Renal cortex interstitium (tissue), 15 donors: Measurements from ENCODE around the gene CHRM2. TPM values are rescaled to one million over a fixed set of nuclear protein-coding genes. Genes with fewer than 3 reads are reported as not detected.
A peak's percentile ranks its signal among the peaks of the same experiment; 100 is the strongest.
"Not testable (repeated sequence)": the region's sequence is repeated elsewhere in the genome, so short reads cannot be mapped to it uniquely, and the experiment has no call there.

ENCODE experiments used
- DNase-seq, 11 donors: peaks; one replicate each; pipeline ENCODE4 v3.0.0-alpha.2; 2013; ENCODE audit warnings: low read depth in 9 of 11, low spot score in 4 of 11; ENCODE audit errors: extremely low read depth in 1 of 11
- long read RNA-seq, 16 experiments: transcript quantifications; one replicate each; lab custom pipeline, GENCODE V29; 2026
- polyA plus RNA-seq, 3 donors: library from polyadenylated mRNA; unstranded; fragments of 120-200 nt; gene quantifications; one replicate each; pipeline ENCODE4 v1.2.1, GENCODE V29; 2013; ENCODE audit not compliant: insufficient read length in 3 of 3

CHRM2 gene
- 1 to 10 TPM; 2.2 to 2.9 (median 2.5) TPM for polyA plus RNA-seq
- long read RNA-seq, donor 1: 0 reads
- long read RNA-seq, donor 2: 0 reads
- long read RNA-seq, donor 3: 0 reads
- long read RNA-seq, donor 4: 0 reads
- long read RNA-seq, donor 5: 0 reads
- long read RNA-seq, donor 6: 0 reads
- long read RNA-seq, donor 7: 0 reads
- long read RNA-seq, donor 8: 0 reads
- long read RNA-seq, donor 9: 0 reads
- long read RNA-seq, donor 10: 0 reads
- long read RNA-seq, donor 11: 0 reads
- long read RNA-seq, donor 12: 0 reads
- long read RNA-seq, donor 13: 0 reads
- long read RNA-seq, donor 14: 0 reads
- long read RNA-seq, donor 15: 0 reads
- long read RNA-seq, donor 16, full-length matches to known transcripts: 3 of 3 reads
- long read RNA-seq, donor 16, partial matches to known transcripts: 0 of 3 reads
- long read RNA-seq, donor 16, other reads (novel, unspliced or antisense): 0 of 3 reads

- no peak for DNase-seq
Measured at GRCh38 chr7:136868496-136869000, at the start of gene CHRM2. CHRM2 (plus strand) TSS chr7:136868652; CDS start chr7:137014866, 146,214 bp downstream.

DNA sequence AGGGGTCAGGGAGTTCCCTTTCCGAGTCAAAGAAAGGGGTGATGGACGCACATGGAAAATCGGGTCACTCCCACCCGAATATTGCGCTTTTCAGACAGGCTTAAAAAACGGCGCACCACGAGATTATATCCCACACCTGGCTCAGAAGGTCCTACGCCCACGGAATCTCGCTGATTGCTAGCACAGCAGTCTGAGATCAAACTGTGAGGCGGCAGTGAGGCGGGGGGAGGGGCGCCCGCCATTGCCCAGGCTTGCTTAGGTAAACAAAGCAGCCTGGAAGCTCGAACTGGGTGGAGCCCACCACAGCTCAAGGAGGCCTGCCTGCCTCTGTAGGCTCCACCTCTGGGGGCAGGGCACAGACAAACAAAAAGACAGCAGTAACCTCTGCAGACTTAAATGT is 37.1 kb upstream of the CHRM2 start:
- DNase-seq: not testable (repeated sequence)

DNA sequence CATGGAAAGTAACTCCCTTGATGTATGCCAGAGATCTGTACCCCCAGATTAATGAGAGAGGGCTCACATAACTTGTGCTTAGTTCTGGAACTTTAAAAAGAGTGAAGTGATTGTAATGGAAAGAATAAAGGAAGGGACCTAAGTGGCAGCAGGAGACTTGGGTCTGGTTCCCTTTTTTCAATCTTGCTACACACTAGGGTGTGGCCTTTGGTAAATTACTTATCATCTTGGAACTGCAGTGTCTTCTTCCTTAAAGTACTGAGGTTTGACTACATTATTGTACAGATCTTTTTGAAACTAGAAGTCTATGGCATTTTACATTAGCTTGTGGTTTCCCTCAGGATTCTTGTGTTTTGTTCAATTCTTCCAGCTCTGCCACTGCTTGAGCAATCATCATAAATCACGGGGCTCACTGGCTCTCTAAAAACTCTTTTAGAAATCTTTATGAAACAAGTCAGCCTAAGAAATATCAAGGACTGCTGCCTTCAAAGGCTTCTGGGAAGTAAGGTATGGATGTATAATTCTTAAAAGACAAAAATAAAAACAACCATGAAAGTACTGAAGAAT is 22.5 kb upstream of the CHRM2 start:
- no peak for DNase-seq

GRCh38 chr7:136847858-136848257 is 20.6 kb upstream of the CHRM2 start:
- no peak for DNase-seq

DNA sequence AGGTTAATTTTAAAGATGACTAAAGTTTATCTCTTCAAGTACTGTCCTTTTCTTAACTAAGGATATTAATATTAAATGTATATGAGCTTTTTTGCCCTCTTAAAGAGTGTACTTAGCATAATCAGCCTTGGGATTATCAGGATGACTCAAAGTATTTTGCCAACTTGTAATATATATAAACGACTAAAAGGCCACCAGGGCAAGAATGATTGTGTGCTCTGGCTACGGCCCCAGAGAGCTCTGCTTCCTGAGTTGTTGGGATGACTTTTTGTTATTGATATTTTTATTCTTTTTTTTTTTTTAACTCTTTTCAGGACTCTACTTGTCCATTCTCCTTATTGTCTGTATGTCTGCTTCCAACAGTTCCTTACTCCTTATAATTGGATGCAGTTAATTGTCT is 14.8 kb upstream of the CHRM2 start:
- DNase-seq: no peak

- DNase-seq: peak in 1 of 11 donors; percentile 39
Measured at GRCh38 chr7:136857573-136857972, 10.9 kb upstream of the CHRM2 start.

DNA sequence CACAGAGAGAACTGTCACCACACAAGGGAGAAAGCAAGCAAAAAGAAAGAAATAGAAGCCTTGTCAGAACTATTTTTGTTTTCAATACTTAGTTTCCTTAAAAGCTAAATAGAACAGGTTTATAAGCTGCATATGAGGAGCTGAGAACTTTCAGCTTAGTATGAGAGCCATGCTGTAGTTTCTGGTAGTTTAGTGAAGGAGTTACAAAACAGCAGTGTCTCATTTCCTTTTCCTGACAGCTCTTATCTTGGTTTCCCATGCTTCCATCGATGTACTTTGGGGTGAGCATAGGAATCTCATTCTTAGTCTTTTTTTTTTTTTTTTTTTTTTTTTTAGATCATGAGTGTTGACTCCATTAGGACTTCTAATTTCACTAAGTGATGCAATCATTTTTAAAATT is 8.6 kb upstream of the CHRM2 start:
- DNase-seq: no peak

- no peak for DNase-seq
Measured at GRCh38 chr7:136865236-136865635, 3.2 kb upstream of the CHRM2 start.

- no peak for DNase-seq
Measured at GRCh38 chr7:136865777-136866176, 2.7 kb upstream of the CHRM2 start.

DNA sequence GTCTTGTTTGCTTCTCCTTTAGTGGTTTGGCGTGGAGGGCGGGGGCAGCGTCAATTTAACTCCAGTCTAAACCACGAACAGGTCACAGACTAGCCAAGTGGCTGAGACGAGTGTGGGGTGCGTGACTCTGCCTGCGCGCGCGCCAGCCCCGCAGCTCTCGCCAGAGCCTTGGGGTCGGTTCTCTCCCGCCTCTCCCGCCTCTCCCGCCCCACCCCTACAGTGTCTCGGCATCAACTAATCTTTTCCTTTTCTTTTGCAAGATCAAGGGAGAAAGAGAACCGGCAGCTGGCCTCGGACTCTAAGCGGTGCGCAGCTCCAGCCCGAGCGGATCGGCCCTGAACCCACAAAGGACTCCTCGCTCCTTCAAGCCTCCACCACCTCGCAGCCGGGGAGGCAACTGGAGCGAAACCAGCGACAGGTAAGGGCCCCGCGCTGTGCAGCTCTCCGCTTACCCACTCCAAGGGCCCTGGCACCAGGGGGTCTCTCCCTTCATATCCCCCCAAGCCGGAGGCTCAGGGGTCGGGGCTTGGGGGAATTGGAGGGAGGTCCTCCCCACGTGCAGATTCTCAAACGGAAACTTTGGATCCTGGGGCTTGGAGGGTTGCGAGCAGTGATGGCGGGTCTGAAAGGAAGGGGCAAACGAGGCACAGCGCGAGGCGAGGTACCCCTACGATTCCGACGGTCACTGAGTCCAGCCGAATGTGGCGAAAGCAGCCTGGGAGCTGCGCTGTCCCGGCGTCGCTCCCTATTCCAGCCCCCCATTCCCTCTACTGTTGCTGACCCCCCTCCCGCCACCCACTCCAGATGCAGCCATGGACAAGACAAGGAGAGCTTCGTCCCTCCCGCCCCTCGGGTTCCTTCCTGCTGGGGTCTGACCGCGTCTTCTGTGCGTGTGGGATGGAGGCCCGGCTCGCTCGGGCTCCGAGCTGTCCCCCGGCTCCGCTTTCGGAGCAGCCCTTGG is 829 bp downstream of the CHRM2 start:
- DNase-seq: no peak

- no peak for DNase-seq
Measured at GRCh38 chr7:136869991-136870865, 1.8 kb downstream of the CHRM2 start.

- DNase-seq: no peak
Measured at GRCh38 chr7:136870866-136871487, 2.5 kb downstream of the CHRM2 start.

DNA sequence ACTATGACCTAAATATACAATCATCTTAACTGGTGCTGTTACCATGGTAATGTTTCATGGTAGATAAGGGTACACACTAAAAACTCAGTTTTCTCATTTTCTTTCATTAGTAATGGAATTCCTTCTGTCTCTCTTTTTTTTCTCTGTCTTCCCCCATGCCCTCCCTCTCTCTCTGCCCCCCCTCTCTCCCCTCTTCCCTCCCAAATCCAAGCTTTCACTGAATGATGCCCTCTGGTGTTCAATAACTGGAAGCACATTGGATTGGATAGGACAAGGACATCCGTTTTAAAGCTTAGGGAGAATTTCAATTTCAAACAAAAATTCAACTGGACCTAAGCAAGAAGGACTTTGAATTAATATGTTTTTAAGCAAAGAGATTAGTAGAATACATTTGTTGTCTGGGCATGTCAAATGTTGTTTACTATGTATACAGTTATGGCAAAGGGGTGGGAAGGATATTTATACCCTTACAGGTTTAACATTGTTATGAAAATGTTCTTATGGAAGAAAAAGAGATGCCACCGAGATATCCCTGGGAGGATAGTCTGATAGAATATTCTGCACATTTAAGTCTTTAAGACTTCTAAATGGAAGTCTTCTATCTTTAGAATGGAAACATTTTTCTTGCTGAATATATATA is 6.1 kb downstream of the CHRM2 start:
- no peak for DNase-seq

GRCh38 chr7:136877509-136877908 is 9.1 kb downstream of the CHRM2 start:
- DNase-seq: no peak

- DNase-seq: no peak
Measured at GRCh38 chr7:136877990-136878389, 9.5 kb downstream of the CHRM2 start.

DNA sequence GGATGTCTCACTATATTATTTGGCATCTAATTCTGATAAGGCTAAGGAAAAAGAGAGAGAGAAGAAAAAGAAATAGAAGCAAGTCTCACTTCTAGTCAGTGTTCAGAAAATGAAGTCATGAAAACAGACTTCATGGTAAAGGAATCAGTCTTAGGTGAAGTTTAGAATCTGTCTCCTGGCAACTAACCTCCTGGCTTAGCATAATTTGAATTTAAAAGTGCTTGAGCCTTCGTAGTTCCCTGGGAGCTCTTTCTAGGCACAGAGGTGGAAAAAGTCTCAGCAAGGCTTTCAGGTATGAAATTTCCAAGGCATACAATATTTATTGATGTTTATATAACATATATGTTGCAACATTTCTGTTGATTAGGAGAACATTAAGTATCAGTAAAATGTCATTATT is 10.4 kb downstream of the CHRM2 start:
- no peak for DNase-seq

DNA sequence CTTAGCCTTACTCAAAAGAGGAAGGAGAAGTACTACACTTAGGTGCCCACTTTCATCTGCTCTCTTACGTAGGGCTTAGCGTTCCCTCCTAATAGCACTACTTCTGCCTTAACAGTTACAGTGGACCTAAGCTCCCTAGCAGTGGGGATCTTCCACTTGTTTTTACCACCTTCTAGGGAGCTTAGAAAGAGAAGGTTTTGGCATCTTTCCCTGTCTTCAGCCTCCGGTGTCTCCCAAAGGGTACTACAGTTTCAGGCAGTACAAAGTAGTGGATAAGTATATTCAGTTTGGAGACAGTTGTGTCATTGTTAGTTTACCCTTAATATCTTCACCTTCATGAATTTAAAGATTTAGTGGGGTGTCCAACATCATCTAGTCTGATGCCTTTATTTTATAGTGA is 14.6 kb downstream of the CHRM2 start:
- DNase-seq: no peak

DNA sequence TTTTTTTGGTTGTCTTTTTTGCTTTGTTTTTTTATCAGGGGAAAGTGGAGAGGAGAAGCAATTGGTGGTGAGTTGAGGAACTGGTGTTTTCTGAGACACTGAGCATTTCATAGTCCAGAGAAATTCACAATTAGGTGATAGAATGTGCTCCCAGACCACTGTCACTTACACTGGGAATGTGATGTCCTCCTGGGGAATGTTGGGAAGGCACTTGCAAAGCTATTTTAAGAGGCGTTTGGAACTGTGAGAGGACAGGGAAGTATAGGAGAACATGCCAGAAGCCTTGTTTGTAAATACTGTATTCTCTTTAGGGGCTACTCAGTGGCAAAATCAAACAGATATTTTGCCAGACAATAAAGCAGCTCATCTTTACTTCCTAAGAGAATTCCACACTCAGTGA is 16.0 kb downstream of the CHRM2 start:
- DNase-seq: no peak
